Fibroblast of lung (primary cell): ENCODE measurements around the gene C10orf67. TPM values are rescaled to one million over a fixed set of nuclear protein-coding genes. Genes with fewer than 3 reads are reported as not detected.

ENCODE experiments used
- DNase-seq, 2 donors: peaks; one replicate each; pipeline versions ENCODE4 v3.0.0 to v3.0.0-alpha.2; 2010; ENCODE audit warnings: low read depth in 2 of 2
- H2AFZ ChIP-seq: 2 replicates; pipeline ENCODE4 v1.5.1; 2012; ENCODE audit warnings: low read length, control low read depth, inconsistent platforms
- H3K27ac ChIP-seq: 2 replicates; pipeline ENCODE4 v1.5.1; 2011; ENCODE audit warnings: low read length, control low read depth; ENCODE audit not compliant: insufficient read depth
- H3K27me3 ChIP-seq: 2 replicates; pipeline ENCODE4 v1.5.1; 2011; ENCODE audit warnings: mild to moderate bottlenecking, low read length; ENCODE audit not compliant: control insufficient read depth, insufficient read depth
- H3K36me3 ChIP-seq: 2 replicates; pipeline ENCODE4 v1.5.1; 2011; ENCODE audit warnings: low read length; ENCODE audit not compliant: control insufficient read depth, insufficient read depth
- H3K4me1 ChIP-seq: 2 replicates; pipeline ENCODE4 v1.5.1; 2011; ENCODE audit warnings: low read length; ENCODE audit not compliant: control insufficient read depth, insufficient read depth; ENCODE audit errors: extremely low read depth
- H3K4me2 ChIP-seq: 2 replicates; pipeline ENCODE4 v1.5.1; 2011; ENCODE audit warnings: low read length, control low read depth; ENCODE audit not compliant: insufficient read depth; ENCODE audit errors: extremely low read depth
- H3K4me3 ChIP-seq, 4 experiments: fragments of 200-600 bp in 1 of 4; sonication (generic) in 1 of 4; replicated peaks in 1 of 4; 2 replicates each; pipeline ENCODE4 v1.5.1; 2011 to 2016; ENCODE audit warnings: low read length in 4 of 4, low read depth in 3 of 4, mild to moderate bottlenecking in 3 of 4, control low read depth in 2 of 4, inconsistent platforms in 1 of 4, mixed read lengths in 1 of 4; ENCODE audit not compliant: insufficient read depth in 1 of 4; ENCODE audit errors: control extremely low read depth in 1 of 4
- H3K79me2 ChIP-seq: 2 replicates; pipeline ENCODE4 v1.5.1; 2012; ENCODE audit warnings: mild to moderate bottlenecking, low read length, inconsistent platforms; ENCODE audit not compliant: control insufficient read depth, insufficient read depth
- H3K9ac ChIP-seq: 2 replicates; pipeline ENCODE4 v1.5.1; 2011; ENCODE audit warnings: mild to moderate bottlenecking, low read length, control low read depth; ENCODE audit not compliant: insufficient read depth
- H3K9me3 ChIP-seq: 2 replicates; pipeline ENCODE4 v1.5.1; 2012; ENCODE audit warnings: low read depth, low read length; ENCODE audit not compliant: control insufficient read depth, insufficient read depth
- H4K20me1 ChIP-seq: 2 replicates; pipeline ENCODE4 v1.5.1; 2011; ENCODE audit warnings: low read length; ENCODE audit not compliant: control insufficient read depth, insufficient read depth; ENCODE audit errors: extremely low read depth
- CTCF ChIP-seq, 2 donors: IDR thresholded peaks in 1 of 2; conservative IDR thresholded peaks in 1 of 2; 1 replicate in 1 of 2; 2 replicates in 1 of 2; pipeline ENCODE4 v1.5.1; 2011 to 2012; ENCODE audit warnings: low read length in 2 of 2, control low read depth in 1 of 2, inconsistent platforms in 1 of 2, low read depth in 1 of 2, mild to moderate bottlenecking in 1 of 2
- EZH2 ChIP-seq: IDR thresholded peaks from 2 replicates; pipeline ENCODE4 v1.5.1; 2012; ENCODE audit warnings: low read length, control low read depth, mild to moderate bottlenecking; ENCODE audit errors: missing control alignments
- polyA plus RNA-seq, 2 donors: library from polyadenylated mRNA; depleted of rRNA in 1 of 2; stranded (reverse) in 1 of 2; unstranded in 1 of 2; fragments of >200 nt; gene quantifications; 2 replicates each; pipeline ENCODE4 v1.2.1, GENCODE V29; 2011 to 2012; ENCODE audit warnings: missing spikeins in 1 of 2
- total RNA-seq: library from RNA; depleted of rRNA; stranded (reverse); fragments of >200 nt; gene quantifications from 2 replicates; pipeline ENCODE4 v1.2.1, GENCODE V29; 2014

Gene C10orf67
- total and polyA plus RNA-seq, 2 donors (not counting 1 experiment from before 2014, with no cell fraction given) = under 0.01 to 0.16 TPM

- Histone ChIP-seq H2AFZ (no peak overlapping the region), H3K36me3 (no peaks in the 10 kb centered on the region)
- TF ChIP-seq CTCF (conservative IDR thresholded peaks at IDR 0.05 in 1 of 2, IDR thresholded peaks at IDR 0.05 in 1 of 2; ENCODE audit: low read depth in 1 of 2, low read length in 2 of 2) = no peak
- no peak for TF ChIP-seq EZH2
These were observed 74.1 kb downstream of the C10orf67 start for GRCh38 chr10:23270531-23270930.

GRCh38 chr10:23263441-23264164, 81.0 kb downstream of the C10orf67 start:
- Histone ChIP-seq H3K27ac (no peak overlapping the region), H3K4me1 (no peaks in the 10 kb centered on the region), H3K4me2 (no peak overlapping the region), H2AFZ (no peak overlapping the region), H3K9ac (no peak overlapping the region), H3K36me3 (no peaks in the 10 kb centered on the region), H3K4me3 (no peak overlapping the region), H3K27me3 (no peaks in the 10 kb centered on the region), H3K9me3 (no peaks in the 10 kb centered on the region), H4K20me1 (no peaks in the 10 kb centered on the region), H3K79me2 (no peaks in the 10 kb centered on the region)
- DNase-seq = no peak
- no peak for TF ChIP-seq EZH2
- TF ChIP-seq CTCF (conservative IDR thresholded peaks at IDR 0.05 in 1 of 2, IDR thresholded peaks at IDR 0.05 in 1 of 2; ENCODE audit: low read depth in 1 of 2, low read length in 2 of 2) = no peak

More at GRCh38 chr10:23270531-23270930, 74.1 kb downstream of the C10orf67 start:
- Histone ChIP-seq H4K20me1 (no peaks in the 10 kb centered on the region), H3K27ac (no peak overlapping the region), H3K9ac (no peak overlapping the region), H3K4me3 (no peak overlapping the region), H3K4me2 (no peak overlapping the region), H3K4me1 (no peaks in the 10 kb centered on the region), H3K27me3 (no peaks in the 10 kb centered on the region), H3K79me2 (no peaks in the 10 kb centered on the region), H3K9me3 (no peaks in the 10 kb centered on the region)
- no peak for DNase-seq

- H4K20me1 ChIP-seq = no peaks in the 10 kb centered on the region
- H3K27me3 ChIP-seq = no peaks in the 10 kb centered on the region
- no peaks in the 10 kb centered on the region for H3K36me3 ChIP-seq
- no peak overlapping the region for H3K4me3 ChIP-seq
- TF ChIP-seq EZH2 (no peak), CTCF (conservative IDR thresholded peaks at IDR 0.05 in 1 of 2, IDR thresholded peaks at IDR 0.05 in 1 of 2; ENCODE audit: low read depth in 1 of 2, low read length in 2 of 2) (no peak)
- no peaks in the 10 kb centered on the region for H3K4me1 ChIP-seq
- no peak overlapping the region for H3K9ac ChIP-seq
- no peak overlapping the region for H3K27ac ChIP-seq
- no peaks in the 10 kb centered on the region for H3K79me2 ChIP-seq
- no peaks in the 10 kb centered on the region for H3K9me3 ChIP-seq
- H3K4me2 ChIP-seq = no peak overlapping the region
- H2AFZ ChIP-seq = no peak overlapping the region
- no peak for DNase-seq
These were observed 81.7 kb downstream of the C10orf67 start for GRCh38 chr10:23262928-23263327.
